HL-60 (cell line): Measurements from ENCODE around the gene TLCD5.

ENCODE experiments used
- CTCF ChIP-seq: IDR thresholded peaks from one replicate; pipeline ENCODE4 v1.5.1; 2011; ENCODE audit warnings: low read length, control low read depth, inconsistent platforms; ENCODE audit not compliant: insufficient read depth
- POLR2AphosphoS5 ChIP-seq: IDR thresholded peaks from 2 replicates; pipeline ENCODE4 v1.6.1; 2012; ENCODE audit warnings: low read depth
- REST ChIP-seq: IDR thresholded peaks from 2 replicates; pipeline ENCODE4 v1.6.1; 2012; ENCODE audit warnings: low read depth; ENCODE audit not compliant: insufficient replicate concordance

- TF ChIP-seq POLR2AphosphoS5 (no peak), REST (no peak), CTCF (no peak)
Measured at GRCh38 chr11:120306519-120307242, 18.4 kb upstream of the TLCD5 start.
